BLaER1 (cell line): Measurements from ENCODE around the gene HK1.
"Not testable (repeated sequence)": the region's sequence is repeated elsewhere in the genome, so short reads cannot be mapped to it uniquely, and the experiment has no call there.

Source experiments
- H3K27ac ChIP-seq: shearing (Covaris generic); formaldehyde crosslinking; 2 replicates; pipeline ENCODE4 v1.8.1; 2022
- H3K27me3 ChIP-seq: shearing (Covaris generic); formaldehyde crosslinking; 2 replicates; pipeline ENCODE4 v1.8.1; 2022
- H3K36me3 ChIP-seq: shearing (Covaris generic); formaldehyde crosslinking; 2 replicates; pipeline ENCODE4 v1.8.1; 2022
- H3K4me1 ChIP-seq: shearing (Covaris generic); formaldehyde crosslinking; 2 replicates; pipeline ENCODE4 v1.8.1; 2022
- H3K4me2 ChIP-seq: shearing (Covaris generic); formaldehyde crosslinking; 2 replicates; pipeline ENCODE4 v1.8.1; 2022
- H3K4me3 ChIP-seq: shearing (Covaris generic); formaldehyde crosslinking; 2 replicates; pipeline ENCODE4 v1.8.1; 2022
- H3K9ac ChIP-seq: shearing (Covaris generic); formaldehyde crosslinking; 2 replicates; pipeline ENCODE4 v1.8.1; 2022
- H3K9me3 ChIP-seq: shearing (Covaris generic); formaldehyde crosslinking; 2 replicates; pipeline ENCODE4 v1.8.1; 2022
- H4K20me1 ChIP-seq: shearing (Covaris generic); formaldehyde crosslinking; 2 replicates; pipeline ENCODE4 v1.8.1; 2022
- Cebpa-rat ChIP-seq: shearing (Covaris generic); IDR thresholded peaks from 2 replicates; pipeline ENCODE4 v1.8.1; 2022

Gene HK1

DNA sequence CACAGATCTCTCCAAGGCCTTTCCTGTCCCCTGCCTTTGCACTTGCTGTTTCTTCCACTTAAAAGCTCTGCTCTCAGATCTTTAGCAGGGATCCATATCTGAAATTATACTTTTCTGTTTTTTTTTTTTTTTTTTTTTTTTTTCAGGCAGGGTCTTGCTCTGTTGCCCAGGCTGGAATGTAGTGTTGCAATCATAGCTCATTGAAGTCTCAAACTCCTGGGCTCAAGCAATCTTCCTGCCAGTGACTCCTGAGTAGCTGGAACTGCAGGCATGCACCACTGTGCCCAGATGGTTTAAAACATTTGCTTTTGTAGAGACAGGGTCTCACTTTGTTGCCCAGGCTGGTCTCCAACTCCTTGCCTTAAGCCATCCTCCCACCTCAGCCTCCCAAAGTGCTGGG lies 167.9 kb downstream of the HK1 start:
- TF ChIP-seq Cebpa-rat, result no peak
- Histone ChIP-seq H3K9ac (no peak overlapping the region), H3K36me3 (no peaks in the 10 kb centered on the region), H3K4me2 (no peak overlapping the region), H3K9me3 (0 out of 2 replicates have a peak, but pooled peaks cover 7% of the 10 kb centered on the region), H3K4me3 (no peak overlapping the region), H3K4me1 (peaks cover 36% of the 10 kb centered on the region), H3K27me3 (no peaks in the 10 kb centered on the region), H4K20me1 (no peaks in the 10 kb centered on the region), H3K27ac (no peak overlapping the region)

- H3K9ac ChIP-seq, result no peak overlapping the region
- no peak overlapping the region for H3K4me2 ChIP-seq
- H3K36me3 ChIP-seq, result no peaks in the 10 kb centered on the region
- no peak overlapping the region for H3K27ac ChIP-seq
- TF ChIP-seq Cebpa-rat, result no peak
- H3K4me3 ChIP-seq, result no peak overlapping the region
- H3K9me3 ChIP-seq, result 0 out of 2 replicates have a peak, but pooled peaks cover 7% of the 10 kb centered on the region
- H4K20me1 ChIP-seq, result no peaks in the 10 kb centered on the region
- peaks cover 35% of the 10 kb centered on the region for H3K4me1 ChIP-seq
- H3K27me3 ChIP-seq, result no peaks in the 10 kb centered on the region
Measured at GRCh38 chr10:69446650-69447151, 168.4 kb downstream of the HK1 start.

DNA sequence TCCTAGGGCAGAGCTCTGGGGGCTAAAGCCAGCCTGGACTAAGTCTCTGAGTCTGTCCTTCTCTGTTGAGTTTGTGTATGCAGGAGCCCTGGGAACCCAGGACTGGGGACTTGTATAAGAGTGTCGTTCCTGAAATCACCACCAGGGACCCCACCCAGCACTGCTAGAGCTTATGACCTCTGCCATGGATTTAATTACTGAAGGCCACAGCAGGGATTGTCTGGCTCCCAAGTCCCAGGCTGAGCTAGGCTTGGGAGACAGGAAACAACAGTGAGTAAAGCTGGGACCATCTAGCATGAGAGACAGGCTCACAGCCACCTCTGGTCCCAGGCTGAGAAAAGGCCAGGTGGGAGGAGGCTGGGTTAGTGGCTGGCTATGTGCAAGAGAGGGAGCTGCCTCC lies 171.5 kb downstream of the HK1 start:
- H4K20me1 ChIP-seq, result no peaks in the 10 kb centered on the region
- H3K36me3 ChIP-seq, result no peaks in the 10 kb centered on the region
- H3K4me3 ChIP-seq, result no peak overlapping the region
- peaks cover 26% of the 10 kb centered on the region for H3K4me1 ChIP-seq
- H3K27ac ChIP-seq, result no peak overlapping the region
- no peak for TF ChIP-seq Cebpa-rat
- no peaks in the 10 kb centered on the region for H3K9me3 ChIP-seq
- H3K4me2 ChIP-seq, result 0 out of 2 replicates have a peak overlapping the region, but pooled peaks have one; percentile 16
- no peaks in the 10 kb centered on the region for H3K27me3 ChIP-seq
- no peak overlapping the region for H3K9ac ChIP-seq

DNA sequence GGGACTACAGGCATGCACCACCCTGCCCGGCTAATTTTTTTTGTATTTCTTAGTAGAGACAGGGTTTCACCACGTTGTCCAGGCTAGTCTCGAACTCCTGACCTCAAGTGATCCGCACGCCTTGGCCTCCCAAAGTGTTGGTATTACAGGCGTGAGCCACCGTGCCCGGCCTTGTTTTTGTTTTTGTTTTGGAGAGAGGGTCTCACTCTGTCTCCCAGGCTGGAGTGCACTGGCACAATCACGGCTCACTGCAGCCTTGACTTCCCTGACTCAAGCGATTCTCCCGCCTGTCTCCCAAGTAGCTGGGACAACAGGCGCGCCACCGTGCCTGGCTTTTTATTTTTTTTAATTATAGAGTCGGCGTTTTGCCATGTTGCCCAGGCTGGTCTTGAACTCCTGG lies 172.1 kb downstream of the HK1 start:
- not testable (repeated sequence) for H3K9ac ChIP-seq, H3K9me3 ChIP-seq, H3K4me3 ChIP-seq, H4K20me1 ChIP-seq, H3K27me3 ChIP-seq, H3K36me3 ChIP-seq, H3K27ac ChIP-seq
- peak overlapping the region; percentile 93 for H3K4me2 ChIP-seq
- peaks cover 26% of the 10 kb centered on the region for H3K4me1 ChIP-seq

DNA sequence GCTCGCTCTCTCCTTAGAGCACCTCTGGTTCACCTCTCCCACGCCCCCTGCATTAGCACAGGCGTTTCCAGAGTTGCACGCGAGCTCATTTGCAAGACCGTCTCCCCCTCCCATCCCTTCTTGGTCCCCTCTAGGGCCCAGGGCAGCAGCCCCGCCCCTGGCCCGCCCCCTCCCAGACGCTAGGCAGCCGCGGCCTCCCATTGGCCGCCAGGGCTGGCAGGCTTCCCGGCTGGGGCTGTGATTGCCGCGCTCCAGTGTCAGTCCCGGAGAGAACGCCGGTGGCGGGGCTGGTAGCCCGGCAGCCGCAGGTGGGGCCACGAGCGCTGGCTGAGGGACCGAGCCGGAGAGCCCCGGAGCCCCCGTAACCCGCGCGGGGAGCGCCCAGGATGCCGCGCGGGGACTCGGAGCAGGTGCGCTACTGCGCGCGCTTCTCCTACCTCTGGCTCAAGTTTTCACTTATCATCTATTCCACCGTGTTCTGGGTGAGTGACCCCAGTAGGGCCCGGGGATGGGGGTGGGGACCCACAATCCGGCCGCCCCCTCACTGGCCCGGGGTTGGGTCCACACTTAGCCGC lies 173.0 kb downstream of the HK1 start, which contains the start of gene TSPAN15:
Gene TSPAN15, plus strand, starts transcription at position 257 of the 575 bp plus-strand sequence. Its CDS starts 130 bp downstream, at position 387.
- Histone ChIP-seq H3K9me3 (no peaks in the 10 kb centered on the region), H3K9ac (peak within 1 kb of the TSS; percentile 65; the same call in 1 of the 2 replicates), H3K27me3 (no peaks in the 10 kb centered on the region), H3K36me3 (no peaks in the 10 kb centered on the region), H3K4me2 (peak within 1 kb of the TSS; percentile 93), H4K20me1 (no peaks in the 10 kb centered on the region), H3K27ac (peak within 1 kb of the TSS; percentile 38; the same call in 1 of the 2 replicates), H3K4me1 (peaks cover 26% of the 10 kb centered on the region), H3K4me3 (peak within 1 kb of the TSS; percentile 73)
- TF ChIP-seq Cebpa-rat, result no peak
